ENCODE measurements around the gene MYO3B.

GRCh38 chr2:170260188-170260587, 82.2 kb downstream of the MYO3B start:
- no peak for TF ChIP-seq RCOR1 (IDR thresholded peaks at IDR 0.05; ENCODE audit: low read depth, low read length)
- TF ChIP-seq EP300 (IDR thresholded peaks at IDR 0.05): no peak
- TF ChIP-seq MAX (IDR thresholded peaks at IDR 0.05): no peak
- TF ChIP-seq MYC (IDR thresholded peaks at IDR 0.05; ENCODE audit: borderline replicate concordance, low read length): no peak
- no peak for TF ChIP-seq CTCF (IDR thresholded peaks at IDR 0.05)
- no peak for TF ChIP-seq CHD2 (IDR thresholded peaks at IDR 0.05; ENCODE audit: low read length, partially characterized antibody)
- TF ChIP-seq PHF8 (IDR thresholded peaks at IDR 0.05; ENCODE audit: borderline replicate concordance, low read depth): no peak
